ENCODE measurements around the gene ZFAND2A. TPM values are rescaled to one million over a fixed set of nuclear protein-coding genes. Genes with fewer than 3 reads are reported as not detected.
"Not testable (repeated sequence)": the region's sequence is repeated elsewhere in the genome, so short reads cannot be mapped to it uniquely, and the experiment has no call there.

The ZFAND2A gene
- total RNA-seq, result 10 to 100 TPM; 40.7 to 90.0 TPM
- long read RNA-seq, transcript ZFAND2A-201 (5 exons, 860 nt), result major isoform, 13 of 15 reads
- long read RNA-seq, partial matches to known transcripts, result 0 of 15 reads
- long read RNA-seq, other reads (novel, unspliced or antisense), result 2 of 15 reads

- intact Hi-C loops (cut with DNase I, micrococcal nuclease), result no loop called here
- ATAC-seq (peak; percentile 89), DNase-seq (peak; percentile 98 to 99)
These were observed at the start of gene ZFAND2A for GRCh38 chr7:1159891-1160669. ZFAND2A (minus strand) TSS chr7:1160196; CDS start chr7:1158212, 1,984 bp downstream.

- ATAC-seq, result no peak
- intact Hi-C loops (cut with DNase I, micrococcal nuclease), result no loop called here
These were observed 49.1 kb upstream of the ZFAND2A start for GRCh38 chr7:1209097-1209496.

GRCh38 chr7:1205742-1206141, 45.7 kb upstream of the ZFAND2A start:
- DNase-seq; ATAC-seq; intact Hi-C loops (cut with DNase I, micrococcal nuclease): not testable (repeated sequence)

More at GRCh38 chr7:1209097-1209496, 49.1 kb upstream of the ZFAND2A start:
- DNase-seq, result no peak

GRCh38 chr7:1204460-1205140, 44.6 kb upstream of the ZFAND2A start:
- DNase-seq, result no peak
- intact Hi-C loops (cut with DNase I, micrococcal nuclease), result no loop called here
- ATAC-seq, result no peak

- DNase-seq; intact Hi-C loops (cut with DNase I, micrococcal nuclease); ATAC-seq: not testable (repeated sequence)
These were observed 42.9 kb upstream of the ZFAND2A start for GRCh38 chr7:1202914-1203313.

- intact Hi-C loops (cut with DNase I, micrococcal nuclease), result no loop called here
- DNase-seq, result no peak
- no peak for ATAC-seq
These were observed 41.9 kb upstream of the ZFAND2A start for GRCh38 chr7:1201916-1202315.

- intact Hi-C loops (cut with DNase I, micrococcal nuclease), result no loop called here
- ATAC-seq (no peak), DNase-seq (no peak)
These were observed 40.0 kb upstream of the ZFAND2A start for GRCh38 chr7:1200045-1200444.

GRCh38 chr7:1197997-1198625, 38.1 kb upstream of the ZFAND2A start:
- intact Hi-C loops (cut with DNase I, micrococcal nuclease), result no loop called here
- ATAC-seq, result peak; percentile 21
- no peak for DNase-seq

- DNase-seq (no peak), ATAC-seq (no peak)
- intact Hi-C loops (cut with DNase I, micrococcal nuclease), result no loop called here
These were observed 37.0 kb upstream of the ZFAND2A start for GRCh38 chr7:1196950-1197349.

- intact Hi-C loops (cut with DNase I, micrococcal nuclease); ATAC-seq; DNase-seq: not testable (repeated sequence)
These were observed 36.4 kb upstream of the ZFAND2A start for GRCh38 chr7:1196441-1196840.

- intact Hi-C loops (cut with DNase I, micrococcal nuclease), result no loop called here
- peak; percentile 95 for ATAC-seq
- peak in 1 of 2 donors; percentile 57 for DNase-seq
These were observed 33.8 kb upstream of the ZFAND2A start for GRCh38 chr7:1193593-1194424.

- intact Hi-C loops (cut with DNase I, micrococcal nuclease), result no loop called here
- ATAC-seq, result no peak
- no peak for DNase-seq
These were observed 32.2 kb upstream of the ZFAND2A start for GRCh38 chr7:1192171-1192676.

- no peak for ATAC-seq
- intact Hi-C loops (cut with DNase I, micrococcal nuclease), result no loop called here
- no peak for DNase-seq
These were observed 30.2 kb upstream of the ZFAND2A start for GRCh38 chr7:1189986-1190772.

- no peak for DNase-seq
- intact Hi-C loops (cut with DNase I, micrococcal nuclease), result no loop called here
- no peak for ATAC-seq
These were observed 28.8 kb upstream of the ZFAND2A start for GRCh38 chr7:1188720-1189294.

- DNase-seq (no peak), ATAC-seq (no peak)
- intact Hi-C loops (cut with DNase I, micrococcal nuclease), result no loop called here
These were observed 27.1 kb upstream of the ZFAND2A start for GRCh38 chr7:1187127-1187526.

- no peak for DNase-seq
- intact Hi-C loops (cut with DNase I, micrococcal nuclease), result no loop called here
- no peak for ATAC-seq
These were observed 21.6 kb upstream of the ZFAND2A start for GRCh38 chr7:1181640-1182039.

- ATAC-seq (no peak), DNase-seq (no peak)
- intact Hi-C loops (cut with DNase I, micrococcal nuclease), result no loop called here
These were observed 21.0 kb upstream of the ZFAND2A start for GRCh38 chr7:1181031-1181430.
